Measurements from ENCODE around the gene PPP1R3A. TPM values are rescaled to one million over a fixed set of nuclear protein-coding genes. Genes with fewer than 3 reads are reported as not detected.

The PPP1R3A gene
- total and polyA plus RNA-seq, 2 of the 4 experiments (the other 2 are of a cell fraction), result not detected

GRCh38 chr7:113867325-113867724 is 51.5 kb downstream of the PPP1R3A start:
- Histone ChIP-seq H4K8ac (ENCODE audit: low read depth in 2 of 2, low read length in 2 of 2) (no peak overlapping the region), H3K79me1 (ENCODE audit: low read depth in 1 of 2, low read length in 2 of 2) (no peaks in the 10 kb centered on the region), H2BK20ac (ENCODE audit: low read depth, low read length) (no peak overlapping the region), H2BK5ac (ENCODE audit: low read depth, low read length, poor library complexity, severe bottlenecking) (no peak overlapping the region), H3K27ac (ENCODE audit: insufficient read depth, low read length) (no peak overlapping the region), H3K23ac (ENCODE audit: low read depth, low read length) (no peak overlapping the region), H4K91ac (ENCODE audit: insufficient read depth, low read depth, low read length) (no peak overlapping the region), H3K27me3 (ENCODE audit: control insufficient read depth, insufficient read depth, low read length) (no peaks in the 10 kb centered on the region), H3K4me3 (ENCODE audit: insufficient read depth, low read depth, low read length) (no peak overlapping the region), H3K14ac (replicated peaks; ENCODE audit: low read depth, low read length) (no peak overlapping the region), H3K36me3 (ENCODE audit: control insufficient read depth, insufficient read depth, low read length) (no peaks in the 10 kb centered on the region), H3K9ac (ENCODE audit: low read depth, low read length) (no peak overlapping the region), H3K4ac (ENCODE audit: low read depth, low read length) (no peak overlapping the region), H2BK120ac (ENCODE audit: low read depth, low read length) (no peak overlapping the region), H4K20me1 (ENCODE audit: insufficient read depth, low read length) (no peaks in the 10 kb centered on the region), H4K5ac (ENCODE audit: low read depth, low read length) (no peak overlapping the region), H2AFZ (replicated peaks; ENCODE audit: low read length, poor library complexity) (no peak overlapping the region), H2AK9ac (replicated peaks; ENCODE audit: low read depth, low read length, poor library complexity) (no peak overlapping the region), H3K9me1 (ENCODE audit: insufficient read depth, low read length) (no peaks in the 10 kb centered on the region), H3K56ac (ENCODE audit: extremely low read depth, insufficient read depth, low read length) (no peak overlapping the region), H3K9me3 (ENCODE audit: control insufficient read depth, insufficient read depth, low read length) (no peaks in the 10 kb centered on the region), H3K4me2 (ENCODE audit: low read depth, low read length) (no peak overlapping the region), H2AK5ac (ENCODE audit: low read depth, low read length) (no peak overlapping the region), H3K18ac (ENCODE audit: low read depth, low read length) (no peak overlapping the region), H3K4me1 (ENCODE audit: control insufficient read depth, insufficient read depth, low read length) (no peaks in the 10 kb centered on the region), H2BK15ac (ENCODE audit: low read depth, low read length) (no peak overlapping the region)
- ChIA-PET POLR2A (ENCODE audit: unreplicated experiment) (no interaction called here), CTCF (no interaction called here)
- WGBS, 2 experiments (ENCODE audit: extremely low coverage in 2 of 2, insufficient read length in 1 of 2), result no CpG with 5 or more reads among the region's 2 CpGs
- intact Hi-C loops (cut with micrococcal nuclease), result no loop called here
- DNase-seq (no peak), ATAC-seq (ENCODE audit: low read depth) (no peak)
- in situ Hi-C loops (cut with MboI; ENCODE audit: low sequenced_read_pairs), result no loop called here
- dilution Hi-C loops (cut with HindIII; ENCODE audit: low sequenced_read_pairs, unreplicated experiment), result no loop called here
- TF ChIP-seq FOS (IDR thresholded peaks at IDR 0.05; ENCODE audit: low read depth, low read length), result no peak
- no peak for TF ChIP-seq USF2 (IDR thresholded peaks at IDR 0.05; ENCODE audit: low read depth, low read length)
- TF ChIP-seq CEBPB (IDR thresholded peaks at IDR 0.05; ENCODE audit: low read depth, low read length), result no peak
- TF ChIP-seq RFX5 (IDR thresholded peaks at IDR 0.05; ENCODE audit: low read depth, low read length), result no peak
- no peak for TF ChIP-seq POLR2A (IDR thresholded peaks at IDR 0.05; ENCODE audit: low read depth, low read length)
- no peak for TF ChIP-seq BHLHE40 (IDR thresholded peaks at IDR 0.05; ENCODE audit: low read depth, low read length)
- no peak for TF ChIP-seq SMC3 (IDR thresholded peaks at IDR 0.05; ENCODE audit: low read depth, low read length)
- no peak for TF ChIP-seq NFE2L2 (IDR thresholded peaks at IDR 0.05; ENCODE audit: low read depth, low read length)
- no peak for TF ChIP-seq ELK1 (IDR thresholded peaks at IDR 0.05; ENCODE audit: borderline replicate concordance, low read depth, low read length)
- no peak for TF ChIP-seq MAFK (IDR thresholded peaks at IDR 0.05; ENCODE audit: low read depth, low read length)
- TF ChIP-seq MXI1 (IDR thresholded peaks at IDR 0.05; ENCODE audit: borderline replicate concordance, low read depth, low read length), result no peak
- no peak for TF ChIP-seq CTCF (conservative IDR thresholded peaks at IDR 0.05; ENCODE audit: low read depth, low read length)
- TF ChIP-seq RCOR1 (IDR thresholded peaks at IDR 0.05; ENCODE audit: insufficient replicate concordance, low read length), result no peak
- TF ChIP-seq MAZ (IDR thresholded peaks at IDR 0.05; ENCODE audit: borderline replicate concordance, low read depth, low read length), result no peak
- TF ChIP-seq RAD21 (IDR thresholded peaks at IDR 0.05; ENCODE audit: low read length), result no peak
- TF ChIP-seq CHD1 (IDR thresholded peaks at IDR 0.05; ENCODE audit: low read depth, low read length), result no peak
- no TSS peak for BruUV-seq (replicated peaks)

Measured in IMR-90 (cell line).